Measurements from ENCODE around the gene TMEM184A.

Gene TMEM184A

DNA sequence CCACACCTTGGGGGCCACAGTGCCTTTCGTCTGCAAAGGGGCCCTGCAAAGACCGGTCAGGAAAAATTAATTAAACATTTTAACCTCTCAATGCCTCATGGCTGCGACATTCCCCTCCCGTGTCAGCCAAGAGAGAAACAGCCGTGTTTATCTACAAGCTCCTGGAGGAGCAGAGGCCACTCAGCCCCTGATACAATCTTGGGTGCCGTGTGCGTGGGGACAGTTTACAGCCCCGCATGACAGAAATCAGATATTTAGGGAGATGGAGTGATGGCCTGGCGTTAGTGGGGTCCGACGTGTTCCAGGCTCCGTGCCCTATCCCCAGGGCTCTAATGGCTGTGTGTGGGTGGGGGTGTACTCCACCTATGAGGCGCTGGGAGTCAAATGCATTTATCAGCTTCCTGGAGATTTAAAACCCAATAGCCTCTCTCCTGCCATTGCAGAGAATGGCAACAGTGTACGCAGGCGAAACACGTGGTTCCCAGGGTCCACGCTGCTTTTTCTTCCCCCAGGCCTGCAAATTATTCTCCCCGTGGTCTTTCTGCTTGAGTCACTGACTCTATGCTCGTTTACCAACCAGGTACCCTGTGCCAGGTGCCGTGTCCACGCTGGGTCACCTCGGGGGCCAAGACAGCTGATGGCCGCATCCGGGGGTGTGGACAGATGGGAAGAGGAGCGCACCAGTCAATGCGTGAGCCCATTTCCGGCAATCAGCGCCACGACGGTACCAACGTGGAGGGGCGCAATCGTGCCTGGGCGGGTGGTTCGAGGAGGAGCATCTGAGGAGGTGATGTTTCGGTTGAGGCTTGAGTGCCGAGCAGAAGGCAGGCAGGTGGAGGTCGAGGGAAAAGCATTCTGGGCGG, 40.4 kb upstream of the TMEM184A start:
- no peaks in the 10 kb centered on the region for H3K9me3 ChIP-seq (ENCODE audit: control insufficient read depth, low read depth, low read length)
- H3K27ac ChIP-seq (ENCODE audit: low read length): no peak overlapping the region
- no peak overlapping the region for H3K4me3 ChIP-seq (ENCODE audit: low read length)
- H3K9ac ChIP-seq (ENCODE audit: low read length): no peak overlapping the region
- no peaks in the 10 kb centered on the region for H3K36me3 ChIP-seq (ENCODE audit: control insufficient read depth, low read depth, low read length)
- H3K27me3 ChIP-seq (ENCODE audit: control insufficient read depth, insufficient read depth, low read length): no peaks in the 10 kb centered on the region
- H3K4me1 ChIP-seq (ENCODE audit: control insufficient read depth, low read depth, low read length): no peaks in the 10 kb centered on the region

DNA sequence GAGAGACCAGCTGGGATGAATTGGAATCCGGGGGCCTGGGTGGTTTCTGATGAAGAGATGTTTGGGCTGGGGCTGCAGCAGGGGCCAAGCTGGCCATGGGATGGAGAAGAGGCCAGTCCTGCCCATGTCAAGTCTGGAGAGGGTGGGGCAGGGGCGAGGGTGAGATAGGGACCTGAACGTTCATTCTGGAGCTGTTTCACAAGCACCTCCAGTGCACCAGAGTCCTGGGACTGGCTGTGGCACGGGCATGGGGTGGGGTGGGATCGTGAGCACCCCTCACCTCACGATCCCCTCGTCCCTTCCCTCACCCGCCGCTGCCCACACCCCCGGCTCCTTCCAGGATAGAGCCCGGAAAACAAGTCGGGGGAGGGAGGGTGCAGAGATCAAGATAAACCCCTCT, 39.6 kb upstream of the TMEM184A start:
- no peak overlapping the region for H3K4me3 ChIP-seq (ENCODE audit: low read length)
- no peaks in the 10 kb centered on the region for H3K36me3 ChIP-seq (ENCODE audit: control insufficient read depth, low read depth, low read length)
- no peaks in the 10 kb centered on the region for H3K27me3 ChIP-seq (ENCODE audit: control insufficient read depth, insufficient read depth, low read length)
- no peak overlapping the region for H3K27ac ChIP-seq (ENCODE audit: low read length)
- H3K9ac ChIP-seq (ENCODE audit: low read length): no peak overlapping the region
- no peaks in the 10 kb centered on the region for H3K4me1 ChIP-seq (ENCODE audit: control insufficient read depth, low read depth, low read length)
- H3K9me3 ChIP-seq (ENCODE audit: control insufficient read depth, low read depth, low read length): no peaks in the 10 kb centered on the region

DNA sequence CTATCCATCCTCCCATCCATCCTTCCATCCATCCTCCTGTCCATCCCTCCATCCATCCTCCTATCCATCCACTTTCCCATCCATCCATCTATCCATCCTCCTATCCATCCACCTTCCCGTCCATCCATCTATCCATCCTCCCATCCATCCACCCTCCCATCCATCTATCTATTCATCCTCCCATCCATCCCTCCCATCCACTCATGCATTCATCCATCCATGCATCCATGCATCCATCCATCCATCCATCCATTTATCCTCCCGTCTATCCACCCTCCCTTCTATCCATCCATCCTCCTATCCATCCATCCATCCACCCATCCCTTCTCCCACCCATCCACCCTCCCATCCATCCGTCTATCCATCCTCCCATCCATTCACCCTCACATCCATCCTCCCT, 39.0 kb upstream of the TMEM184A start:
- H3K9me3 ChIP-seq (ENCODE audit: control insufficient read depth, low read depth, low read length): no peaks in the 10 kb centered on the region
- H3K36me3 ChIP-seq (ENCODE audit: control insufficient read depth, low read depth, low read length): no peaks in the 10 kb centered on the region
- no peaks in the 10 kb centered on the region for H3K4me1 ChIP-seq (ENCODE audit: control insufficient read depth, low read depth, low read length)
- no peak overlapping the region for H3K27ac ChIP-seq (ENCODE audit: low read length)
- H3K4me3 ChIP-seq (ENCODE audit: low read length): no peak overlapping the region
- H3K9ac ChIP-seq (ENCODE audit: low read length): no peak overlapping the region
- no peaks in the 10 kb centered on the region for H3K27me3 ChIP-seq (ENCODE audit: control insufficient read depth, insufficient read depth, low read length)

- Histone ChIP-seq H3K36me3 (ENCODE audit: control insufficient read depth, low read depth, low read length) (no peaks in the 10 kb centered on the region), H3K9ac (ENCODE audit: low read length) (no peak overlapping the region), H3K4me3 (ENCODE audit: low read length) (no peak overlapping the region), H3K27me3 (ENCODE audit: control insufficient read depth, insufficient read depth, low read length) (no peaks in the 10 kb centered on the region), H3K4me1 (ENCODE audit: control insufficient read depth, low read depth, low read length) (no peaks in the 10 kb centered on the region), H3K27ac (ENCODE audit: low read length) (no peak overlapping the region), H3K9me3 (ENCODE audit: control insufficient read depth, low read depth, low read length) (no peaks in the 10 kb centered on the region)
These were observed 38.0 kb upstream of the TMEM184A start for GRCh38 chr7:1593904-1594421.

DNA sequence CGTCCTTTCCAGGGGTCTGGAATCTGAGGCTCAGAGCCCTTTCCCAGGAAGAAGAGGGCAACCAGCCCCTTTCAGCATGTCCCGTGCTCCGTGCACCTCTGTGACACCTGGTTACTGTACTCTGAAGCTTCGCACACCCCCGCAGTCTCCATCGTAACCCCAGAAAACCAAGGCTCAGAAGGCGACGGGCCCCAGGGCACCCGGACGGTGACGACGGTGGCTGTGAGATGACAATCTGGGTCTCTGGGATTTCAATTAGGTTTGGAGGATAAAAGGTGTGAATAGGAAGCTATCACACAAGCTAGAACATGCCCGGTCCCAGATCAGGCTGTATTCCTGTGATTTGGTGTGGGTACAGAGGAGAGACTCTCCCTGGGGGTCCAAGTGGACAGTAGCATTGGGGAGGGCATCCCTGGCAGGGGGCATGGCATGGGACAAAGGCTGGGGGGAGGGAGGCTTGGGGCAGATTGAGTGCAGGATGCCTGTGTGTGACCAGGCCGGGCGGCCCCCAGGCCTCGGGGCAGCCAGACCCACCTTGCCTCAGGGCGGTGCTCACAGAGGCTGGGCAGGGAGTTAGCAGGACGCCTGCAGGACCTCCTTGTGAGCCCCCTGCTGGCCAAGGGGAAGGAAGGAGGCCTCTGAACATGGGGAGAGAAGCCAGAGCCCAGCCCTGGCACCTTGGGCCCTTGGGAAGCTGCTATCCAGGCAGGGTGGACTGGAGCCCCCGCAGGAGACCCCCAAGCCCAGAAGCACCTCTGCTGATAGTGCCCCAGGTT, 37.3 kb upstream of the TMEM184A start:
- Histone ChIP-seq H3K27ac (ENCODE audit: low read length) (no peak overlapping the region), H3K9ac (ENCODE audit: low read length) (no peak overlapping the region), H3K36me3 (ENCODE audit: control insufficient read depth, low read depth, low read length) (no peaks in the 10 kb centered on the region), H3K27me3 (ENCODE audit: control insufficient read depth, insufficient read depth, low read length) (no peaks in the 10 kb centered on the region), H3K9me3 (ENCODE audit: control insufficient read depth, low read depth, low read length) (no peaks in the 10 kb centered on the region), H3K4me3 (ENCODE audit: low read length) (no peak overlapping the region), H3K4me1 (ENCODE audit: control insufficient read depth, low read depth, low read length) (no peaks in the 10 kb centered on the region)

GRCh38 chr7:1592299-1592871, 36.4 kb upstream of the TMEM184A start:
- Histone ChIP-seq H3K27ac (ENCODE audit: low read length) (no peak overlapping the region), H3K9me3 (ENCODE audit: control insufficient read depth, low read depth, low read length) (no peaks in the 10 kb centered on the region), H3K9ac (ENCODE audit: low read length) (no peak overlapping the region), H3K36me3 (ENCODE audit: control insufficient read depth, low read depth, low read length) (no peaks in the 10 kb centered on the region), H3K4me3 (ENCODE audit: low read length) (no peak overlapping the region), H3K27me3 (ENCODE audit: control insufficient read depth, insufficient read depth, low read length) (no peaks in the 10 kb centered on the region), H3K4me1 (ENCODE audit: control insufficient read depth, low read depth, low read length) (no peaks in the 10 kb centered on the region)

DNA sequence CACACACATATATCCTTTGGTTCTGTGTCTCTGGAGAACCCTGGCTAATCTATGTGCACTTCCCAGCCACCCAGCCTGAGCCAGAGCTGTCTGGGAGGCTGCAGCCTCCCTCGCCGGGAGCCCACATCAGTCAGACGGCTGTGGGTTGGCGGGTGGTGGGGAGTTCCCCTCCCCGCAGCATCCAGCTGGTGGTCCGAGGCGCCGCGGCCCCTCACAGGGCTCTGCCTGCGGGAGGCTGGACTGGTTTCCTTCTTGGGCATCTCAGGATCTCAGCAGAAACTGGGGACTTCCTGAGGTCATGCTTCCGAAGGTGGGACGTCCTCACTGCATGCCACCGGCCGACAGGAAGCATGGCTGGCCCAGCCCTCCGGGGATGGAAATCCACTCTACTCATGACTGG, 35.9 kb upstream of the TMEM184A start:
- H3K9ac ChIP-seq (ENCODE audit: low read length): no peak overlapping the region
- no peaks in the 10 kb centered on the region for H3K36me3 ChIP-seq (ENCODE audit: control insufficient read depth, low read depth, low read length)
- H3K9me3 ChIP-seq (ENCODE audit: control insufficient read depth, low read depth, low read length): no peaks in the 10 kb centered on the region
- no peaks in the 10 kb centered on the region for H3K27me3 ChIP-seq (ENCODE audit: control insufficient read depth, insufficient read depth, low read length)
- no peak overlapping the region for H3K4me3 ChIP-seq (ENCODE audit: low read length)
- H3K27ac ChIP-seq (ENCODE audit: low read length): no peak overlapping the region
- H3K4me1 ChIP-seq (ENCODE audit: control insufficient read depth, low read depth, low read length): no peaks in the 10 kb centered on the region

DNA sequence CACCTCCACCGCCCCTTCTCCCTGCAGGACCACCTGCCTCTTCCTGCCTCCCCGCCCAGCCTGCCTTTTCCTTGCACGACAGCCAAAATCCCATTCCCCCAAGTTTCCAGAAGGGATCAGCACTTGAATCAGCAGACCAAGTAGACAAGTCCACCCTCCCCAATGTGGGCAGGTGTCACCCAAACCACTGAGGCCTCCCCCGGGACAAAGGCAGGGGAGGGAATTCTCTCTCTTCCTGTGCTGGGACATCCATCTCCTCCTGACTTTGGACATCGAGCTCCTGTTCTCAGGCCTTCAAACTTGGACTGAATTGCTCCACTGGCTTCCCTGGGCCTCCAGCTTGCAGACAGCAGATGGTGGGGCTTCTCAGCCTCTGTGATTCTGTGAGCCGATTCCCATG, 35.4 kb upstream of the TMEM184A start:
- Histone ChIP-seq H3K27me3 (ENCODE audit: control insufficient read depth, insufficient read depth, low read length) (no peaks in the 10 kb centered on the region), H3K4me1 (ENCODE audit: control insufficient read depth, low read depth, low read length) (no peaks in the 10 kb centered on the region)

GRCh38 chr7:1590887-1591286, 34.9 kb upstream of the TMEM184A start:
- Histone ChIP-seq H3K27me3 (ENCODE audit: control insufficient read depth, insufficient read depth, low read length) (no peaks in the 10 kb centered on the region), H3K9ac (ENCODE audit: low read length) (no peak overlapping the region), H3K27ac (ENCODE audit: low read length) (no peak overlapping the region), H3K36me3 (ENCODE audit: control insufficient read depth, low read depth, low read length) (no peaks in the 10 kb centered on the region), H3K4me3 (ENCODE audit: low read length) (no peak overlapping the region), H3K9me3 (ENCODE audit: control insufficient read depth, low read depth, low read length) (no peaks in the 10 kb centered on the region), H3K4me1 (ENCODE audit: control insufficient read depth, low read depth, low read length) (no peaks in the 10 kb centered on the region)

More for the DNA sequence above, 35.4 kb upstream of the TMEM184A start:
- Histone ChIP-seq H3K36me3 (ENCODE audit: control insufficient read depth, low read depth, low read length) (no peaks in the 10 kb centered on the region), H3K9ac (ENCODE audit: low read length) (no peak overlapping the region), H3K4me3 (ENCODE audit: low read length) (no peak overlapping the region), H3K27ac (ENCODE audit: low read length) (no peak overlapping the region), H3K9me3 (ENCODE audit: control insufficient read depth, low read depth, low read length) (no peaks in the 10 kb centered on the region)

DNA sequence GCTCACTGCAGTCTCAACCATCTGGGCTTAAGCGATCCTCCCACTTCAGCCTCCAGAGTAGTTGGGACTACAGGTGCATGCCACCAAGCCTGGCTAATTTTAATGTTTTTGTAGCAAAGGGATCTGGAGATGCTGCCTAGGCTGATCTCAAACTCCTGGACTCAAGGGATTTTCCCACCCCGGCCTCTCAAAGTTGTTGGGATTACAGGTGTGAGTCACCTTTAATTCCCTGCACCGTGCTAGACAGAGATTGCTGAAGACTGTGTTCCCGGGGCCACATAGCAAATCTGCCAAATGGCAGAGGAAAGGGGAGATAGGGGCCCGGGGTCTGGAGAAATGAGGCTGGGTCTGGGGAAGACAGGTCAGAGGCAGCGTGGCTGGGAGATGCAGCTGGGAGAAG, 34.5 kb upstream of the TMEM184A start:
- H3K9me3 ChIP-seq (ENCODE audit: control insufficient read depth, low read depth, low read length): no peaks in the 10 kb centered on the region
- no peak overlapping the region for H3K4me3 ChIP-seq (ENCODE audit: low read length)
- H3K9ac ChIP-seq (ENCODE audit: low read length): no peak overlapping the region
- H3K4me1 ChIP-seq (ENCODE audit: control insufficient read depth, low read depth, low read length): no peaks in the 10 kb centered on the region
- no peaks in the 10 kb centered on the region for H3K36me3 ChIP-seq (ENCODE audit: control insufficient read depth, low read depth, low read length)
- no peaks in the 10 kb centered on the region for H3K27me3 ChIP-seq (ENCODE audit: control insufficient read depth, insufficient read depth, low read length)
- H3K27ac ChIP-seq (ENCODE audit: low read length): no peak overlapping the region

DNA sequence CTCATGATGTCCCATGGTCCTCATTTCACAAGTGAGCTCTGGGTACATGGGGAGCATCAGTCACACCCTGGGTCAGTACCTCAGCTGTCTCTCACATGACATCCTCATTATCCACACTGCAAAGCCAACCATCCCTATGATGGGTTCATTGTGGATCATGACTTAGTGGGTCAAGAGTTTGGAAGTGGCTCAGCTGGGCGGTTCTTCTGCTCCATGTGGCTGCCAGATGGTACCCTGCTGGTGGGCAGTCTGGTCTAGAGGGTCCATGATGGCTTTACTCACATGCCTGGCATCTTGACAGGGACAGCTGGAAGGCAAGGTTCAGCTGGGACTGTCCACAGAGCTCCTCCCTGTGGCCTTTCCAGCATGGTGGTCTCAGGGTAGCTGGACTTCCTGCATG, 33.0 kb upstream of the TMEM184A start:
- Histone ChIP-seq H3K27ac (ENCODE audit: low read length) (no peak overlapping the region), H3K9ac (ENCODE audit: low read length) (no peak overlapping the region), H3K4me1 (ENCODE audit: control insufficient read depth, low read depth, low read length) (no peaks in the 10 kb centered on the region), H3K36me3 (ENCODE audit: control insufficient read depth, low read depth, low read length) (no peaks in the 10 kb centered on the region), H3K9me3 (ENCODE audit: control insufficient read depth, low read depth, low read length) (no peaks in the 10 kb centered on the region), H3K4me3 (ENCODE audit: low read length) (no peak overlapping the region), H3K27me3 (ENCODE audit: control insufficient read depth, insufficient read depth, low read length) (no peaks in the 10 kb centered on the region)
